ENCODE data around the gene KLHL29. TPM values are rescaled to one million over a fixed set of nuclear protein-coding genes. Genes with fewer than 3 reads are reported as not detected.

The KLHL29 gene
- total RNA-seq, 1 donor from 2014 or later: 5.0 TPM

- TF ChIP-seq, protein P1, sequence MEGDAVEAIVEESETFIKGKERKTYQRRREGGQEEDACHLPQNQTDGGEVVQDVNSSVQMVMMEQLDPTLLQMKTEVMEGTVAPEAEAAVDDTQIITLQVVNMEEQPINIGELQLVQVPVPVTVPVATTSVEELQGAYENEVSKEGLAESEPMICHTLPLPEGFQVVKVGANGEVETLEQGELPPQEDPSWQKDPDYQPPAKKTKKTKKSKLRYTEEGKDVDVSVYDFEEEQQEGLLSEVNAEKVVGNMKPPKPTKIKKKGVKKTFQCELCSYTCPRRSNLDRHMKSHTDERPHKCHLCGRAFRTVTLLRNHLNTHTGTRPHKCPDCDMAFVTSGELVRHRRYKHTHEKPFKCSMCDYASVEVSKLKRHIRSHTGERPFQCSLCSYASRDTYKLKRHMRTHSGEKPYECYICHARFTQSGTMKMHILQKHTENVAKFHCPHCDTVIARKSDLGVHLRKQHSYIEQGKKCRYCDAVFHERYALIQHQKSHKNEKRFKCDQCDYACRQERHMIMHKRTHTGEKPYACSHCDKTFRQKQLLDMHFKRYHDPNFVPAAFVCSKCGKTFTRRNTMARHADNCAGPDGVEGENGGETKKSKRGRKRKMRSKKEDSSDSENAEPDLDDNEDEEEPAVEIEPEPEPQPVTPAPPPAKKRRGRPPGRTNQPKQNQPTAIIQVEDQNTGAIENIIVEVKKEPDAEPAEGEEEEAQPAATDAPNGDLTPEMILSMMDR (IDR thresholded peaks at IDR 0.05): no peak
- H3K27me3 Mint-ChIP-seq (ENCODE audit: unreplicated experiment): peaks cover 26% of the 10 kb centered on the region
These were observed 125.5 kb downstream of the KLHL29 start for GRCh38 chr2:23510471-23510870.

GRCh38 chr2:23512778-23513177, 127.8 kb downstream of the KLHL29 start:
- no peaks in the 10 kb centered on the region for H3K9me3 Mint-ChIP-seq (ENCODE audit: unreplicated experiment)
- no peak overlapping the region for H3K4me3 Mint-ChIP-seq (ENCODE audit: unreplicated experiment)

More at GRCh38 chr2:23510471-23510870, 125.5 kb downstream of the KLHL29 start:
- no peaks in the 10 kb centered on the region for H3K4me1 Mint-ChIP-seq (ENCODE audit: unreplicated experiment)
- no peaks in the 10 kb centered on the region for H3K9me3 Mint-ChIP-seq (ENCODE audit: unreplicated experiment)
- no peaks in the 10 kb centered on the region for H3K36me3 Mint-ChIP-seq (ENCODE audit: unreplicated experiment)
- no peak for DNase-seq (ENCODE audit: extremely low spot score, unreplicated experiment)
- no peak overlapping the region for H3K4me3 Mint-ChIP-seq (ENCODE audit: unreplicated experiment)
- no peak overlapping the region for H3K27ac Mint-ChIP-seq (ENCODE audit: unreplicated experiment)

DNA sequence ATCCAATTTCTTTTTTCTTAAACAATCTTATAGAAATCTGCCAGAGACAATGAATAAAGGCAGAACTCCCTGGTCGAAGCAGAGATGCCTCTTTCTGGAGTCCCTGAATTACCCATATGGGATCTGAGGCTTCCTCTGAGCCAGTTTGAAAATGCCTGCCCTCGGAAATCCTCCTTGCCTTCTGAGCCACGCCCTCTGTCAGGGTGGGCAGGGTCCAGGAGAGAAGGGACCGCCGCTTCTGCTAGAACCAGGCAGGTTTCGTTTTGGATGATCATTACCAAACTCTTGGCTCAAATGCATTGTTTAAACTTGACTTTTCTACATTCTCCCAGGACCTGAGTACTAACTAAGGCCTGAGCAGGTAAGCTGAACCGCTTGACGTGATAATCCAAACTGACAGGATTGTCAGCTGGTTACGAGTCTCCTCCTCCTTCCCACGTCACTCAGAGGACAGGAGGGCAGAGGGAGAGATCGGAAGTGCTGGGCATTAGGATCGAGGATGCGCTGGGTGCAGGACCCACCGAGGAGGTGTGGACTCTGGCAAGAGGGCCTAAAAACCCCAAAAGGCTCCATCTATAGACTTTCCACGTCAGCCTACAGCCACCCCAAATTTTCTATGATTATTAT, 128.4 kb downstream of the KLHL29 start:
- H3K4me3 Mint-ChIP-seq (ENCODE audit: unreplicated experiment): no peak overlapping the region
- no peaks in the 10 kb centered on the region for H3K9me3 Mint-ChIP-seq (ENCODE audit: unreplicated experiment)
- no peak overlapping the region for H3K27ac Mint-ChIP-seq (ENCODE audit: unreplicated experiment)
- peaks cover under 1% of the 10 kb centered on the region for H3K4me1 Mint-ChIP-seq (ENCODE audit: unreplicated experiment)
- TF ChIP-seq, protein P1 (IDR thresholded peaks at IDR 0.05): no peak
- no peak for DNase-seq (ENCODE audit: extremely low spot score, unreplicated experiment)
- H3K36me3 Mint-ChIP-seq (ENCODE audit: unreplicated experiment): no peaks in the 10 kb centered on the region
- peaks cover 36% of the 10 kb centered on the region for H3K27me3 Mint-ChIP-seq (ENCODE audit: unreplicated experiment)

More at GRCh38 chr2:23512778-23513177, 127.8 kb downstream of the KLHL29 start:
- DNase-seq (ENCODE audit: extremely low spot score, unreplicated experiment): no peak
- no peaks in the 10 kb centered on the region for H3K4me1 Mint-ChIP-seq (ENCODE audit: unreplicated experiment)
- peaks cover 36% of the 10 kb centered on the region for H3K27me3 Mint-ChIP-seq (ENCODE audit: unreplicated experiment)
- no peak overlapping the region for H3K27ac Mint-ChIP-seq (ENCODE audit: unreplicated experiment)
- no peaks in the 10 kb centered on the region for H3K36me3 Mint-ChIP-seq (ENCODE audit: unreplicated experiment)
- TF ChIP-seq, protein P1 (IDR thresholded peaks at IDR 0.05): no peak

DNA sequence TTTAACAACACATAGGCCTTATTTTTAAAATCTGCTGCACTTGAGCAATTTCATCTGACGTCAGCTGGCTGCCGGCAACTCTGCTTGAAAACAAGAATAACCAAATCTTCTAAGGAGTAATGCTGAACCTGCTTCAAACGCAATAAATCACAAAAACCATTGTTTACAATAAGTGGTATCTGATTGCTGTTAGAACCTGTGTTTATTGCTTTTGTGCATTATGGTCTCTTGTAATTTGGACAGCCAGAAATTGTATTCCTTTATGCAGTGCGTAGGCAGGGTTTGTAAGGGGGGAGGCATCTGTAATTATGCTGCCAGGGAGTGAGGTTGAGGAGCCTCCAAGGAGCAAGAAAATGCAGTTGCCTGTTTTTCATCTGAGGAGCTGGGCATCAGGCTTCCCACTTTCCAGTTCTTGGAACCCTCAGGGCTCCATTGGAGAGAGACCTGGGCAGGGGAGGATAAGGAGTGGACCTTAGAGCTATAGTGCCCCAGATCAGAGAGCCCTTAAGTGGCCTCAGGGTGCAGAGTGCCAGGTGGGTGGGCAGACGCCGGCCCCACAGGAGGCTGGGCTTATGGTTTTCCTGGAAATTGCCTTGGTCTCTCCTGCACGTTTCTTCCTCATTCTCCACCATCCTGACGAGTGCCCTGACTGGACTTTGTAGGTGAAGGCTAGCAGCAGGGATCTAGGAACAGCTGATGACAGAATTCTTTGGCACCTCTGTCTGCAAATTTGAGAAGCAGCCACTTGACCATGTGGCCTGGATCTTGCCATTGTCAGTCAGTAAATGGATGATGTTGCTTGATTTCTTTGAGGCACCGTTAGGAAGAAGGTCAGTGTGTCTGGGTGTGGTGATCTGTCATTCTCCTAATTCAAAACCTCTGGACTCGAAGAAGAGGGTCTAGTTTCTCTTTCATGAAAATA, 129.2 kb downstream of the KLHL29 start:
- no peak overlapping the region for H3K4me3 Mint-ChIP-seq (ENCODE audit: unreplicated experiment)
- DNase-seq (ENCODE audit: extremely low spot score, unreplicated experiment): no peak
- H3K36me3 Mint-ChIP-seq (ENCODE audit: unreplicated experiment): no peaks in the 10 kb centered on the region
- H3K27me3 Mint-ChIP-seq (ENCODE audit: unreplicated experiment): peaks cover 36% of the 10 kb centered on the region
- H3K4me1 Mint-ChIP-seq (ENCODE audit: unreplicated experiment): peaks cover 8% of the 10 kb centered on the region
- TF ChIP-seq, protein P1 (IDR thresholded peaks at IDR 0.05): no peak
- no peaks in the 10 kb centered on the region for H3K9me3 Mint-ChIP-seq (ENCODE audit: unreplicated experiment)
- H3K27ac Mint-ChIP-seq (ENCODE audit: unreplicated experiment): no peak overlapping the region
